Measurements from ENCODE around the gene WDR54. TPM values are rescaled to one million over a fixed set of nuclear protein-coding genes. Genes with fewer than 3 reads are reported as not detected.
"Not testable (repeated sequence)": the region's sequence is repeated elsewhere in the genome, so short reads cannot be mapped to it uniquely, and the experiment has no call there.

The WDR54 gene
- total RNA-seq, 1 donor: 98.0 TPM

- DNase-seq (ENCODE audit: low read depth in 2 of 3, low spot score in 2 of 3): no peak
These were observed 29.1 kb downstream of the WDR54 start for GRCh38 chr2:74450570-74451190.

GRCh38 chr2:74454654-74455511 lies 33.4 kb downstream of the WDR54 start, which contains the start of gene INO80B:
Gene INO80B (plus strand): TSS chr2:74455087. CDS start chr2:74455117, 30 bp downstream.
- peak; percentile 96 to 99 (median 99) for DNase-seq (ENCODE audit: low read depth in 2 of 3, low spot score in 2 of 3)

GRCh38 chr2:74457129-74457548 lies 35.6 kb downstream of the WDR54 start:
- DNase-seq (ENCODE audit: low read depth in 2 of 3, low spot score in 2 of 3): no peak

GRCh38 chr2:74457549-74458131 lies 36.1 kb downstream of the WDR54 start:
- DNase-seq (ENCODE audit: low read depth in 2 of 3, low spot score in 2 of 3): peak; percentile 85 to 94 (median 85)

GRCh38 chr2:74458132-74458937 lies 36.8 kb downstream of the WDR54 start, which contains the start of gene WBP1:
Gene WBP1 (plus strand): TSS chr2:74458438. CDS start chr2:74458603, 165 bp downstream.
- peak in 2 of 3 donors; percentile 100 for DNase-seq (ENCODE audit: low read depth in 2 of 3, low spot score in 2 of 3)

GRCh38 chr2:74458938-74459363 lies 37.4 kb downstream of the WDR54 start:
- no peak for DNase-seq (ENCODE audit: low read depth in 2 of 3, low spot score in 2 of 3)

GRCh38 chr2:74459503-74460118 lies 38.1 kb downstream of the WDR54 start:
- DNase-seq (ENCODE audit: low read depth in 2 of 3, low spot score in 2 of 3): not testable (repeated sequence)

- DNase-seq (ENCODE audit: low read depth in 2 of 3, low spot score in 2 of 3): not testable (repeated sequence)
These were observed 38.7 kb downstream of the WDR54 start for GRCh38 chr2:74460187-74460586.

GRCh38 chr2:74461187-74462053 lies 39.9 kb downstream of the WDR54 start:
- DNase-seq (ENCODE audit: low read depth in 2 of 3, low spot score in 2 of 3): no peak

GRCh38 chr2:74462054-74462785 lies 40.7 kb downstream of the WDR54 start:
- no peak for DNase-seq (ENCODE audit: low read depth in 2 of 3, low spot score in 2 of 3)

- no peak for DNase-seq (ENCODE audit: low read depth in 2 of 3, low spot score in 2 of 3)
These were observed 41.2 kb downstream of the WDR54 start for GRCh38 chr2:74462786-74463105.

GRCh38 chr2:74464406-74464805 lies 42.9 kb downstream of the WDR54 start:
- no peak for DNase-seq (ENCODE audit: low read depth in 2 of 3, low spot score in 2 of 3)

- DNase-seq (ENCODE audit: low read depth in 2 of 3, low spot score in 2 of 3): not testable (repeated sequence)
These were observed 49.2 kb downstream of the WDR54 start for GRCh38 chr2:74470742-74471141.

- DNase-seq (ENCODE audit: low read depth in 2 of 3, low spot score in 2 of 3): no peak
These were observed 50.0 kb downstream of the WDR54 start for GRCh38 chr2:74471332-74472065.

- DNase-seq (ENCODE audit: low read depth in 2 of 3, low spot score in 2 of 3): peak; percentile 95 to 97 (median 97)
These were observed 50.8 kb downstream of the WDR54 start, which contains the start of gene MRPL53 for GRCh38 chr2:74472086-74472944. Gene MRPL53 (minus strand): TSS chr2:74472680. CDS start chr2:74472660, 20 bp downstream.

GRCh38 chr2:74472945-74473258 lies 51.4 kb downstream of the WDR54 start:
- no peak for DNase-seq (ENCODE audit: low read depth in 2 of 3, low spot score in 2 of 3)

GRCh38 chr2:74474481-74474880 lies 53.0 kb downstream of the WDR54 start:
- no peak for DNase-seq (ENCODE audit: low read depth in 2 of 3, low spot score in 2 of 3)
